Hepatocyte (in vitro differentiated cells): Measurements from ENCODE around the gene CXADR. TPM values are rescaled to one million over a fixed set of nuclear protein-coding genes. Genes with fewer than 3 reads are reported as not detected.

Experiments used
- DNase-seq: peaks from one replicate; pipeline ENCODE4 v3.0.0-alpha.2; 2016; ENCODE audit warnings: low spot score
- H2AFZ ChIP-seq: fragments of 200-600 bp; sonication (generic); 2 replicates; pipeline ENCODE4 v1.6.0; 2016; ENCODE audit warnings: antibody characterized with exemption, mild to moderate bottlenecking
- H3K27ac ChIP-seq: fragments of 200-600 bp; sonication (generic); 2 replicates; pipeline ENCODE4 v1.5.1; 2016; ENCODE audit warnings: mild to moderate bottlenecking
- H3K27me3 ChIP-seq: fragments of 200-600 bp; sonication (generic); 2 replicates; pipeline ENCODE4 v1.6.1; 2016
- H3K36me3 ChIP-seq: fragments of 200-600 bp; sonication (generic); replicated peaks from 2 replicates; pipeline ENCODE4 v1.5.1; 2016; ENCODE audit warnings: low read depth; ENCODE audit not compliant: insufficient read depth
- H3K4me1 ChIP-seq: fragments of 200-600 bp; sonication (generic); 2 replicates; pipeline ENCODE4 v1.5.1; 2016; ENCODE audit warnings: mild to moderate bottlenecking, moderate library complexity; ENCODE audit not compliant: insufficient read depth
- H3K4me2 ChIP-seq: fragments of 200-600 bp; sonication (generic); 2 replicates; pipeline ENCODE4 v1.6.0; 2016
- H3K4me3 ChIP-seq: fragments of 200-600 bp; sonication (generic); 2 replicates; pipeline ENCODE4 v1.5.1; 2016; ENCODE audit warnings: mild to moderate bottlenecking
- H3K79me2 ChIP-seq: fragments of 200-600 bp; sonication (generic); 2 replicates; pipeline ENCODE4 v1.6.0; 2017; ENCODE audit warnings: mild to moderate bottlenecking
- H3K9me2 ChIP-seq: fragments of 200-600 bp; sonication (generic); replicated peaks from 2 replicates; pipeline ENCODE4 v1.6.0; 2017; ENCODE audit warnings: mild to moderate bottlenecking; ENCODE audit not compliant: insufficient read depth
- H3K9me3 ChIP-seq: fragments of 200-600 bp; sonication (generic); 2 replicates; pipeline ENCODE4 v1.5.1; 2016; ENCODE audit warnings: low read depth, mild to moderate bottlenecking
- H4K20me1 ChIP-seq: fragments of 200-600 bp; sonication (generic); 2 replicates; pipeline ENCODE4 v1.6.0; 2016; ENCODE audit warnings: mild to moderate bottlenecking; ENCODE audit not compliant: insufficient read depth, poor library complexity, severe bottlenecking
- EZH2 ChIP-seq: fragments of 200-600 bp; sonication (generic); IDR thresholded peaks from 2 replicates; pipeline ENCODE4 v1.6.1; 2016; ENCODE audit warnings: antibody characterized with exemption, mild to moderate bottlenecking, borderline replicate concordance
- EZH2phosphoT487 ChIP-seq: fragments of 200-600 bp; sonication (generic); IDR thresholded peaks from one replicate; pipeline ENCODE4 v1.6.1; 2018; ENCODE audit warnings: antibody characterized with exemption, mild to moderate bottlenecking, low read depth, moderate library complexity; ENCODE audit not compliant: unreplicated experiment, severe bottlenecking
- WGBS: methylation state at CpG from one replicate; pipeline ENCODE4 v1.1.6; 2016; ENCODE audit warnings: low lambda C conversion rate; ENCODE audit errors: missing lambda C conversion rate; 5-methylcytosine and 5-hydroxymethylcytosine counted together
- polyA plus RNA-seq: library from polyadenylated mRNA; unstranded; fragments of >200 nt; fragmentation: Nextera tagmentation; extraction: Ambion mirVana; gene quantifications from 2 replicates; pipeline ENCODE4 v1.2.1, GENCODE V29; 2016
- total RNA-seq: library from RNA; depleted of rRNA; stranded (reverse); fragments of >200 nt; gene quantifications from 2 replicates; pipeline ENCODE4 v1.2.3, GENCODE V29; 2014
- TF ChIP-seq, protein P1 (sequence below): fragments of 200-600 bp; sonication (generic); IDR thresholded peaks from 2 replicates; pipeline ENCODE4 v1.5.1; 2016; ENCODE audit warnings: antibody characterized with exemption, mild to moderate bottlenecking; ENCODE audit not compliant: poor library complexity

Gene CXADR
- total and polyA plus RNA-seq, 2 experiments from 2014 or later, result 75.0 to 93.4 TPM

DNA sequence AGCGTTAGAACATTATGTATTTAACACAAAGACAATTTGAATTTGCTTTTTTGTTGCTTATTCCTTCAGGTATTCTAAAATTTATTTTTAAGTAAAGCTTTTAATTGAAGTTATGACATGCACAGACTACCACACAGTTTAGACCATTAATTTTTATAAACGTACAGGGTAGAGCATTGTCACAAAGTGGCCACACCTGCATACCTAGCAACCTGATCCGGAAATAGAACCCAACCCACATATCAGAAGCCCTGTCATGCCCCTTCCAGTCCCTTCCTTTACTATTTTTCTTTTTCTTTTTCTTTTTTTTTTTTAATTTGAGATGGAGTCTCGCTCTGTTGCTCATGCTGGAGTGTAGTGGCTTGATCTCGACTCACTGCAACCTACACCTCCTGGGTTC lies 16.8 kb downstream of the CXADR start:
- H2AFZ ChIP-seq, result no peak overlapping the region
- H3K79me2 ChIP-seq, result peaks cover 87% of the 10 kb centered on the region
- DNase-seq, result no peak
- H4K20me1 ChIP-seq, result peaks cover 19% of the 10 kb centered on the region
- H3K36me3 ChIP-seq, result no peaks in the 10 kb centered on the region
- H3K4me2 ChIP-seq, result no peak overlapping the region
- TF ChIP-seq, protein P1, sequence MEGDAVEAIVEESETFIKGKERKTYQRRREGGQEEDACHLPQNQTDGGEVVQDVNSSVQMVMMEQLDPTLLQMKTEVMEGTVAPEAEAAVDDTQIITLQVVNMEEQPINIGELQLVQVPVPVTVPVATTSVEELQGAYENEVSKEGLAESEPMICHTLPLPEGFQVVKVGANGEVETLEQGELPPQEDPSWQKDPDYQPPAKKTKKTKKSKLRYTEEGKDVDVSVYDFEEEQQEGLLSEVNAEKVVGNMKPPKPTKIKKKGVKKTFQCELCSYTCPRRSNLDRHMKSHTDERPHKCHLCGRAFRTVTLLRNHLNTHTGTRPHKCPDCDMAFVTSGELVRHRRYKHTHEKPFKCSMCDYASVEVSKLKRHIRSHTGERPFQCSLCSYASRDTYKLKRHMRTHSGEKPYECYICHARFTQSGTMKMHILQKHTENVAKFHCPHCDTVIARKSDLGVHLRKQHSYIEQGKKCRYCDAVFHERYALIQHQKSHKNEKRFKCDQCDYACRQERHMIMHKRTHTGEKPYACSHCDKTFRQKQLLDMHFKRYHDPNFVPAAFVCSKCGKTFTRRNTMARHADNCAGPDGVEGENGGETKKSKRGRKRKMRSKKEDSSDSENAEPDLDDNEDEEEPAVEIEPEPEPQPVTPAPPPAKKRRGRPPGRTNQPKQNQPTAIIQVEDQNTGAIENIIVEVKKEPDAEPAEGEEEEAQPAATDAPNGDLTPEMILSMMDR, result no peak
- no peak for TF ChIP-seq EZH2phosphoT487
- no peak for TF ChIP-seq EZH2
- peaks cover 4% of the 10 kb centered on the region for H3K4me1 ChIP-seq
- H3K27ac ChIP-seq, result no peak overlapping the region
- 96% methylated on average over 5 of the region's 5 CpGs for WGBS
- no peaks in the 10 kb centered on the region for H3K27me3 ChIP-seq
- no peak overlapping the region for H3K4me3 ChIP-seq
- H3K9me3 ChIP-seq, result no peaks in the 10 kb centered on the region
- H3K9me2 ChIP-seq, result no peaks in the 10 kb centered on the region

DNA sequence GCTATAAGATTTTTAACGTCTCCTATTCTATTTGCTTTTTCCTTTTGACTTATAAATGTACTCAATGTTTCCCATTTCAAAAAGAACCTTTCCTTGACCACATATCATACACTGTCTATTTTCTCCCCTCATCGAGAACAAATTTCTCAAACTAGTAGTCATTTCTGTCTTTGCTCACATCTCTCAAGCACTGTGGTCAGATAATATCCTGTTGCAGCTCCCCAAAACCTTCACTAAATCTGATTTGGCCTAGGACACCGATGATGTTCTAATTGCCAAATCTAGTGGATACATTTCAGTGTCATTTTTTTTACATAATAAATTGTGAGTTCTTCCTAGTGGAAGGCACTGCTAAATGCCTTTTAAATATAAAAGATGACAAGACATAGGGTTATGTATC lies 19.4 kb downstream of the CXADR start:
- peaks cover 89% of the 10 kb centered on the region for H3K79me2 ChIP-seq
- peaks cover 35% of the 10 kb centered on the region for H4K20me1 ChIP-seq
- no peak for TF ChIP-seq EZH2
- no peak for TF ChIP-seq EZH2phosphoT487
- TF ChIP-seq, protein P1, result no peak
- peaks cover 4% of the 10 kb centered on the region for H3K4me1 ChIP-seq
- no peaks in the 10 kb centered on the region for H3K9me2 ChIP-seq
- 90% methylated on average over 3 of the region's 3 CpGs for WGBS
- H3K27me3 ChIP-seq, result no peaks in the 10 kb centered on the region
- H3K27ac ChIP-seq, result no peak overlapping the region
- H3K4me3 ChIP-seq, result no peak overlapping the region
- H2AFZ ChIP-seq, result no peak overlapping the region
- H3K36me3 ChIP-seq, result no peaks in the 10 kb centered on the region
- H3K4me2 ChIP-seq, result no peak overlapping the region
- no peak for DNase-seq
- H3K9me3 ChIP-seq, result no peaks in the 10 kb centered on the region

DNA sequence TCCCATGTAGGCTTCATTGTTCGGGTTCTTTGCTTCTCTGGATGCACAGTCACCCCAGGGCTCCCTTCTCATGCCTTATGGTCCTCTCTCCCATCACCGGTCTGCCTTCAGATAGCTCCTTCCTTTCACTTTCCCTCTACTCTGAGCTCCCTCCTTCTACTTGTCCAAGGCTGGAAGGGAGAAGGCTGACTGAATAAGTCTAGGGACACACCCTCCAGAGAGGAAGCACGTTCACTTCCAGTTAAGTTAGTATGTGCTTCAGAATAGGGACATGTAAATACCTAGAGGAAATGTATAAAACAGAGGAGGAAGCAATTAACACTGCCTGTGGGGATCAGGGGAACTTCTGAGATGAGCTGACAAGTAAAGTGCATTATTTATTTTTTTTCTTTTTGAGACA lies 23.5 kb downstream of the CXADR start:
- no peaks in the 10 kb centered on the region for H3K9me2 ChIP-seq
- H3K4me1 ChIP-seq, result peaks cover 12% of the 10 kb centered on the region
- H3K4me2 ChIP-seq, result no peak overlapping the region
- H3K27ac ChIP-seq, result no peak overlapping the region
- DNase-seq, result no peak
- H4K20me1 ChIP-seq, result peaks cover 33% of the 10 kb centered on the region
- H2AFZ ChIP-seq, result no peak overlapping the region
- H3K36me3 ChIP-seq, result no peaks in the 10 kb centered on the region
- 83% methylated on average over 3 of the region's 3 CpGs for WGBS
- H3K4me3 ChIP-seq, result no peak overlapping the region
- no peaks in the 10 kb centered on the region for H3K9me3 ChIP-seq
- H3K27me3 ChIP-seq, result no peaks in the 10 kb centered on the region
- no peak for TF ChIP-seq EZH2
- no peak for TF ChIP-seq EZH2phosphoT487
- TF ChIP-seq, protein P1, result no peak
- H3K79me2 ChIP-seq, result peaks cover 95% of the 10 kb centered on the region

DNA sequence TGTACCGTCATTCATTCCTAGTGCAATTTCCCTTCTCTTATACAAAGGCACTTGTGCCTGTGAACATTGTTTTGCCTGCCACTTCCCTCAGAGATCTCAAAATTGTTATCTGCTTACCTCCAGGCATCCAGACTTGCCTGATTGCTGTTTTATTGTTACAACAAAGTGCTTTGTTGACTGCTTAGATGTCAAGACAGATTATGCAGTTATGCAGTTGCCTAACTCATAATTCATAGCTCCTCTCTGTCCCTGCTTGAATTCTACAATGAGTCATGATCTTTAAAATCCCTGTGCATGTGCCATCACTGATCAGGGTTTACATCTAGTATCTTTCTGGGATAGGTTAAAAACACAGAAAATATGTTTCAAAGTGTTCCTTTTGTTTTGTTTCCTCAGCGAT lies 24.5 kb downstream of the CXADR start:
- Histone ChIP-seq H3K79me2 (peaks cover 91% of the 10 kb centered on the region), H3K9me3 (no peaks in the 10 kb centered on the region), H3K36me3 (no peaks in the 10 kb centered on the region), H3K27me3 (no peaks in the 10 kb centered on the region), H3K4me1 (peaks cover 21% of the 10 kb centered on the region), H3K4me2 (no peak overlapping the region), H2AFZ (no peak overlapping the region), H4K20me1 (peaks cover 33% of the 10 kb centered on the region), H3K4me3 (no peak overlapping the region), H3K27ac (no peak overlapping the region), H3K9me2 (no peaks in the 10 kb centered on the region)
- TF ChIP-seq EZH2phosphoT487, result no peak
- TF ChIP-seq, protein P1, result no peak
- no peak for TF ChIP-seq EZH2
- WGBS, result 69% methylated on average over 2 of the region's 2 CpGs
- DNase-seq, result no peak
